ENCODE results near the gene TNRC6C. TPM values are rescaled to one million over a fixed set of nuclear protein-coding genes. Genes with fewer than 3 reads are reported as not detected.

The TNRC6C gene
- polyA plus RNA-seq, 3 donors: 0.38 to 0.80 (median 0.46) TPM

DNA sequence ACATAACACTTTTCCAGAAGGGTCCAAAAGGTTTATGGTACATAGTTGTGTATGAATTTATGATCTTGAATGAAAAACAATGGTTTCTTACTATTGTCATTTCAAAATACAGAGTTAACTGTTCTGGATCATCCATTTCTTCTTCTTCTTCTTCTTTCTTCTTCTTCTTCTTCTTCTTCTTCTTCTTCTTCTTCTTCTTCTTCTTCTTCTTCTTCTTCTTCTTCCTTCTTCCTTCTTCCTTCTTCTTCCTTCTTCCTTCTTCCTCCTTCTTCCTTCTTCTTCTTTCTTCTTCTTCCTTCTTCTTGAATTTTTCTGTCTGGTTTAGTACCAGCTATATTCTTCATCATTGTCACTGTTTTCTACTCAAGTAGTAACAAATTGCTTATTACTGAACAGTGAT, 47.8 kb downstream of the TNRC6C start:
- DNase-seq: no peak
- no peak overlapping the region for H3K4me3 ChIP-seq (replicated peaks in 1 of 3; ENCODE audit: low read depth in 2 of 3, low read length in 3 of 3)
- H3K27ac ChIP-seq (ENCODE audit: low read depth in 1 of 2, low read length in 2 of 2): no peak overlapping the region
- no peak overlapping the region for H3K4me2 ChIP-seq (replicated peaks; ENCODE audit: extremely low read depth, low read length, poor library complexity, severe bottlenecking)
- intact Hi-C loops (cut with micrococcal nuclease): no loop called here
- H3K36me3 ChIP-seq (replicated peaks in 1 of 2; ENCODE audit: control insufficient read depth in 1 of 2, insufficient read depth in 2 of 2, low read length in 2 of 2): peaks cover 0 to 7% of the 10 kb centered on the region in 2 donors
- no peak overlapping the region for H3K4me3 Mint-ChIP-seq
- H2AFZ ChIP-seq (ENCODE audit: insufficient read depth, low read depth, low read length, poor library complexity, severe bottlenecking): no peak overlapping the region
- no peak overlapping the region for H3K27ac Mint-ChIP-seq
- H3K9me3 ChIP-seq (replicated peaks in 1 of 2; ENCODE audit: control insufficient read depth in 1 of 2, insufficient read depth in 1 of 2, low read length in 2 of 2): no peaks in the 10 kb centered on the region
- no peaks in the 10 kb centered on the region for H4K20me1 ChIP-seq (ENCODE audit: insufficient read depth, low read length)
- no peaks in the 10 kb centered on the region for H3K27me3 Mint-ChIP-seq (ENCODE audit: low read depth in 3 of 3)
- H3K4me1 ChIP-seq (ENCODE audit: control insufficient read depth in 1 of 2, insufficient read depth in 2 of 2, low read length in 2 of 2): peaks cover 0 to 6% of the 10 kb centered on the region in 2 donors
- TF ChIP-seq, protein P1, sequence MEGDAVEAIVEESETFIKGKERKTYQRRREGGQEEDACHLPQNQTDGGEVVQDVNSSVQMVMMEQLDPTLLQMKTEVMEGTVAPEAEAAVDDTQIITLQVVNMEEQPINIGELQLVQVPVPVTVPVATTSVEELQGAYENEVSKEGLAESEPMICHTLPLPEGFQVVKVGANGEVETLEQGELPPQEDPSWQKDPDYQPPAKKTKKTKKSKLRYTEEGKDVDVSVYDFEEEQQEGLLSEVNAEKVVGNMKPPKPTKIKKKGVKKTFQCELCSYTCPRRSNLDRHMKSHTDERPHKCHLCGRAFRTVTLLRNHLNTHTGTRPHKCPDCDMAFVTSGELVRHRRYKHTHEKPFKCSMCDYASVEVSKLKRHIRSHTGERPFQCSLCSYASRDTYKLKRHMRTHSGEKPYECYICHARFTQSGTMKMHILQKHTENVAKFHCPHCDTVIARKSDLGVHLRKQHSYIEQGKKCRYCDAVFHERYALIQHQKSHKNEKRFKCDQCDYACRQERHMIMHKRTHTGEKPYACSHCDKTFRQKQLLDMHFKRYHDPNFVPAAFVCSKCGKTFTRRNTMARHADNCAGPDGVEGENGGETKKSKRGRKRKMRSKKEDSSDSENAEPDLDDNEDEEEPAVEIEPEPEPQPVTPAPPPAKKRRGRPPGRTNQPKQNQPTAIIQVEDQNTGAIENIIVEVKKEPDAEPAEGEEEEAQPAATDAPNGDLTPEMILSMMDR (IDR thresholded peaks at IDR 0.05): no peak
- peaks cover 20 to 25% of the 10 kb centered on the region in 2 donors for H3K36me3 Mint-ChIP-seq
- no peaks in the 10 kb centered on the region for H3K27me3 ChIP-seq (ENCODE audit: control insufficient read depth in 2 of 2, insufficient read depth in 2 of 2, low read length in 2 of 2)
- H3K4me1 Mint-ChIP-seq: peaks cover 15% of the 10 kb centered on the region
- no peaks in the 10 kb centered on the region for H3K79me2 ChIP-seq (ENCODE audit: insufficient read depth, low read length)
- no peak overlapping the region for H3K9ac ChIP-seq (ENCODE audit: insufficient read depth, low read length, poor library complexity, severe bottlenecking)
- H3K9me3 Mint-ChIP-seq: no peaks in the 10 kb centered on the region

DNA sequence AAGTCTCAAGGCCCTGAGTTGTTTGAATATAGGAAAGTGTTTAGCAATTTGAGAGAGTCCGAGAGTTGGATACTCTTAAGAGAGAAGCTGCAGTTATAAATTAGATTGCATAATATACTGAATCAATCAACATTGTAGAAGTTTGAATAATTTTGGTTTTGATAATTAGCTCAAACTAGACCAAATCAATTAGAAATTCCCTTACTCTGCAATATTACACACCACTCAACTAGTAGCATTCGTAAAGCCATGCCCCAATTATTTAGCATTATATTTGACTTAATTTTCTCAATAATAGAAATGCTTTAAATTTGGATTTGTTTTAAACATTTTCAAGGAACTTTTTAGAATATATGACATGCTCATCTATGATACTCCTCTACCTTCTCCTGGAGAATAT, 49.1 kb downstream of the TNRC6C start:
- intact Hi-C loops (cut with micrococcal nuclease): no loop called here
- Histone ChIP-seq H4K20me1 (ENCODE audit: insufficient read depth, low read length) (no peaks in the 10 kb centered on the region), H3K4me1 (ENCODE audit: control insufficient read depth in 1 of 2, insufficient read depth in 2 of 2, low read length in 2 of 2) (peaks cover 0 to 6% of the 10 kb centered on the region in 2 donors), H2AFZ (ENCODE audit: insufficient read depth, low read depth, low read length, poor library complexity, severe bottlenecking) (no peak overlapping the region), H3K4me2 (replicated peaks; ENCODE audit: extremely low read depth, low read length, poor library complexity, severe bottlenecking) (no peak overlapping the region), H3K4me3 (replicated peaks in 1 of 3; ENCODE audit: low read depth in 2 of 3, low read length in 3 of 3) (no peak overlapping the region), H3K9ac (ENCODE audit: insufficient read depth, low read length, poor library complexity, severe bottlenecking) (no peak overlapping the region), H3K79me2 (ENCODE audit: insufficient read depth, low read length) (no peaks in the 10 kb centered on the region), H3K27ac (ENCODE audit: low read depth in 1 of 2, low read length in 2 of 2) (no peak overlapping the region), H3K36me3 (replicated peaks in 1 of 2; ENCODE audit: control insufficient read depth in 1 of 2, insufficient read depth in 2 of 2, low read length in 2 of 2) (peaks cover 0 to 10% of the 10 kb centered on the region in 2 donors), H3K27me3 (ENCODE audit: control insufficient read depth in 2 of 2, insufficient read depth in 2 of 2, low read length in 2 of 2) (no peaks in the 10 kb centered on the region), H3K9me3 (replicated peaks in 1 of 2; ENCODE audit: control insufficient read depth in 1 of 2, insufficient read depth in 1 of 2, low read length in 2 of 2) (no peaks in the 10 kb centered on the region)
- DNase-seq: no peak
- Mint-ChIP-seq H3K36me3 (peaks cover 25 to 27% of the 10 kb centered on the region in 2 donors), H3K4me3 (no peak overlapping the region), H3K4me1 (peaks cover 15% of the 10 kb centered on the region), H3K27ac (no peak overlapping the region), H3K27me3 (ENCODE audit: low read depth in 3 of 3) (no peaks in the 10 kb centered on the region), H3K9me3 (no peaks in the 10 kb centered on the region)
- no CpG with 5 or more reads among the region's 2 CpGs for WGBS (ENCODE audit: insufficient coverage)
- TF ChIP-seq, protein P1 (IDR thresholded peaks at IDR 0.05): no peak

Measured in CD14-positive monocyte (primary cell).